HepG2 (cell line): Measurements from ENCODE around the gene RHBDD3. TPM values are rescaled to one million over a fixed set of nuclear protein-coding genes. Genes with fewer than 3 reads are reported as not detected.

Source experiments
- ASH2L ChIP-seq: fragments of 300-600, 200-600 bp; sonication (generic); IDR thresholded peaks from 2 replicates; pipeline ENCODE4 v1.7.0; 2017; ENCODE audit warnings: low read depth, mild to moderate bottlenecking, moderate library complexity, mixed read lengths, low read length; ENCODE audit not compliant: insufficient read length
- HMG20B ChIP-seq: conservative IDR thresholded peaks from 2 replicates; pipeline ENCODE4 v1.6.1; 2016; ENCODE audit warnings: missing genetic modification reagents, missing compliant biosample characterization
- IKZF4 ChIP-seq: sonication (generic); formaldehyde crosslinking; IDR thresholded peaks from 2 replicates; pipeline ENCODE4 v1.5.1; 2020; ENCODE audit warnings: borderline replicate concordance, mild to moderate bottlenecking, low read depth, missing genetic modification reagents; ENCODE audit errors: not compliant biosample characterization
- KLF6 ChIP-seq: IDR thresholded peaks from 2 replicates; pipeline ENCODE4 v1.8.0; 2016; ENCODE audit warnings: missing biosample characterization, missing genetic modification reagents
- PHF8 ChIP-seq: sonication (generic); formaldehyde crosslinking; IDR thresholded peaks from 2 replicates; pipeline ENCODE4 v1.5.0; 2020; ENCODE audit warnings: missing genetic modification reagents
- REL ChIP-seq: sonication (generic); formaldehyde crosslinking; conservative IDR thresholded peaks from 2 replicates; pipeline ENCODE4 v1.8.0; 2022; ENCODE audit warnings: mild to moderate bottlenecking, missing genetic modification reagents, moderate library complexity
- SOX5 ChIP-seq: IDR thresholded peaks from 2 replicates; pipeline ENCODE4 v1.6.1; 2016; ENCODE audit warnings: borderline replicate concordance
- ZBTB7A ChIP-seq: sonication (generic); formaldehyde crosslinking; IDR thresholded peaks from 2 replicates; pipeline ENCODE4 v1.8.0; 2022; ENCODE audit warnings: mild to moderate bottlenecking, missing genetic modification reagents
- ZNF615 ChIP-seq: sonication (generic); formaldehyde crosslinking; IDR thresholded peaks from 2 replicates; pipeline ENCODE4 v1.5.0; 2020; ENCODE audit warnings: mild to moderate bottlenecking, missing genetic modification reagents, borderline replicate concordance
- ZNF747 ChIP-seq: sonication (generic); formaldehyde crosslinking; IDR thresholded peaks from 2 replicates; pipeline ENCODE4 v1.8.1; 2023; ENCODE audit warnings: missing genetic modification reagents, mild to moderate bottlenecking, borderline replicate concordance
- ZSCAN31 ChIP-seq: sonication (generic); formaldehyde crosslinking; IDR thresholded peaks from 2 replicates; pipeline ENCODE4 v1.5.0; 2020; ENCODE audit warnings: low read depth, mild to moderate bottlenecking, missing genetic modification reagents
- polyA plus RNA-seq, 8 experiments: library from polyadenylated mRNA; depleted of rRNA in 3 of 8; stranded (reverse) in 7 of 8; unstranded in 1 of 8; fragments of >200 nt; fragmentation: Illumina TruSeq in 4 of 8; extraction: Trizol in 4 of 8; gene quantifications; 2 replicates each; pipeline versions ENCODE4 v1.2.1 to v1.2.3, GENCODE V29; 2011 to 2016; ENCODE audit warnings: low read depth in 4 of 8, missing spikeins in 1 of 8, mixed read lengths in 1 of 8; ENCODE audit not compliant: insufficient read depth in 1 of 8
- total RNA-seq, 5 experiments: library from RNA; depleted of rRNA; stranded (reverse); fragments of >200 nt; fragmentation: Illumina TruSeq; extraction: Trizol; gene quantifications; 2 replicates each; pipeline ENCODE4 v1.2.3, GENCODE V29; 2016; ENCODE audit warnings: low read depth in 1 of 5
- TF ChIP-seq, protein P1 (sequence below): sonication (generic); formaldehyde crosslinking; IDR thresholded peaks from 2 replicates; pipeline ENCODE4 v1.4.0; 2020; ENCODE audit warnings: missing genetic modification reagents
- TF ChIP-seq, protein P2 (sequence below): IDR thresholded peaks from 2 replicates; pipeline ENCODE4 v1.6.1; 2012; ENCODE audit warnings: inconsistent platforms
- TF ChIP-seq, protein P3 (sequence below): sonication (generic); formaldehyde crosslinking; IDR thresholded peaks from 2 replicates; pipeline ENCODE4 v1.4.0; 2020; ENCODE audit warnings: missing genetic modification reagents
- TF ChIP-seq, protein P4 (sequence below): sonication (generic); formaldehyde crosslinking; conservative IDR thresholded peaks from 2 replicates; pipeline ENCODE4 v1.8.1; 2023; ENCODE audit warnings: missing genetic modification reagents
- TF ChIP-seq, protein P5 (sequence below): sonication (generic); formaldehyde crosslinking; IDR thresholded peaks from 2 replicates; pipeline ENCODE4 v1.5.1; 2020; ENCODE audit warnings: missing genetic modification reagents, mild to moderate bottlenecking, borderline replicate concordance
- TF ChIP-seq, protein P6 (sequence below): sonication (generic); formaldehyde crosslinking; IDR thresholded peaks from 2 replicates; pipeline ENCODE4 v1.5.0; 2020; ENCODE audit warnings: mild to moderate bottlenecking, missing genetic modification reagents

The RHBDD3 gene
- total and polyA plus RNA-seq, 2 of the 13 experiments (the other 11 are each of a cell fraction or from before 2014, with no cell fraction given) = 12.1 to 26.7 TPM

DNA sequence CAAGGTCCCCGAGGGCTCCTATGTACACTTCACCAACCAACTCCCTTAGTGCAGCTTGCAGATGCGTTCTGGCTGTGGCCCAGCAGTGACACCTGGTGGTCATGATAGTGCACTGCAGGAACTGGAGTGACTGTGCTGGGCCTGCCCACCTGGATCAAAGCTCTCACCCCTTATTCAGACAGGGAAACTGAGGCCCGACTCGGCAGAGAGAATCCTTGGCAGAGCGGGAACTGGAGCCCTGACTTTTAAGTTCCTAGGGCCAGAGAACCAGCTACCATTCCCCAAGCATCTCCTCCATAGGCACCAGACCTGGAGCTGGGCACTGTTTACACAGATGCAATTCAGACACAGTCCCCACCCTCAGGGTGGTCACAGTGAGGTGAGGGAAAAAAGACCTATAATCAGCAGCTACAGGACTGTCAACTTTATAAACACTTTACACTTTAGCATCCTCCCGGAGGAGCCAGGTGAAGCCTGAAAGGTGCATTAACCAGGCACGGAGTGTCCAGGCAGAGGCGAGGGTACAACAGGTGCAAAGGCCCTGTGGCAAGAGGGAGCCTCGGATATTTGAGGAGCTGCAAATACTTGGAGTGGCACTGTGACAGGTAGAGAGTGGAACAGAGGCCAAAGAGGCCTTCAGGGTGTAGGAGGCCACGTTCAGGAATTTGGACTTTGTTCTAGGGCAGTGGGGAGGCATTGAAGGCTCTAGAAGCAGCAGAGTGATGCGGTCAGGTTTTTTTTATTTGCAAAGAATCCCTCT, 22.0 kb downstream of the RHBDD3 start (continued):
- TF ChIP-seq, protein P1, sequence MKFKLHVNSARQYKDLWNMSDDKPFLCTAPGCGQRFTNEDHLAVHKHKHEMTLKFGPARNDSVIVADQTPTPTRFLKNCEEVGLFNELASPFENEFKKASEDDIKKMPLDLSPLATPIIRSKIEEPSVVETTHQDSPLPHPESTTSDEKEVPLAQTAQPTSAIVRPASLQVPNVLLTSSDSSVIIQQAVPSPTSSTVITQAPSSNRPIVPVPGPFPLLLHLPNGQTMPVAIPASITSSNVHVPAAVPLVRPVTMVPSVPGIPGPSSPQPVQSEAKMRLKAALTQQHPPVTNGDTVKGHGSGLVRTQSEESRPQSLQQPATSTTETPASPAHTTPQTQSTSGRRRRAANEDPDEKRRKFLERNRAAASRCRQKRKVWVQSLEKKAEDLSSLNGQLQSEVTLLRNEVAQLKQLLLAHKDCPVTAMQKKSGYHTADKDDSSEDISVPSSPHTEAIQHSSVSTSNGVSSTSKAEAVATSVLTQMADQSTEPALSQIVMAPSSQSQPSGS (CRISPR knock-in tag) = 0 out of 2 replicates have a peak, but pooled peaks have one; percentile 25
- TF ChIP-seq REL = no peak
- TF ChIP-seq, protein P2, sequence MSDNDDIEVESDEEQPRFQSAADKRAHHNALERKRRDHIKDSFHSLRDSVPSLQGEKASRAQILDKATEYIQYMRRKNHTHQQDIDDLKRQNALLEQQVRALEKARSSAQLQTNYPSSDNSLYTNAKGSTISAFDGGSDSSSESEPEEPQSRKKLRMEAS = peak; percentile 51; the same call in 1 of the 2 replicates
- TF ChIP-seq, protein P3, sequence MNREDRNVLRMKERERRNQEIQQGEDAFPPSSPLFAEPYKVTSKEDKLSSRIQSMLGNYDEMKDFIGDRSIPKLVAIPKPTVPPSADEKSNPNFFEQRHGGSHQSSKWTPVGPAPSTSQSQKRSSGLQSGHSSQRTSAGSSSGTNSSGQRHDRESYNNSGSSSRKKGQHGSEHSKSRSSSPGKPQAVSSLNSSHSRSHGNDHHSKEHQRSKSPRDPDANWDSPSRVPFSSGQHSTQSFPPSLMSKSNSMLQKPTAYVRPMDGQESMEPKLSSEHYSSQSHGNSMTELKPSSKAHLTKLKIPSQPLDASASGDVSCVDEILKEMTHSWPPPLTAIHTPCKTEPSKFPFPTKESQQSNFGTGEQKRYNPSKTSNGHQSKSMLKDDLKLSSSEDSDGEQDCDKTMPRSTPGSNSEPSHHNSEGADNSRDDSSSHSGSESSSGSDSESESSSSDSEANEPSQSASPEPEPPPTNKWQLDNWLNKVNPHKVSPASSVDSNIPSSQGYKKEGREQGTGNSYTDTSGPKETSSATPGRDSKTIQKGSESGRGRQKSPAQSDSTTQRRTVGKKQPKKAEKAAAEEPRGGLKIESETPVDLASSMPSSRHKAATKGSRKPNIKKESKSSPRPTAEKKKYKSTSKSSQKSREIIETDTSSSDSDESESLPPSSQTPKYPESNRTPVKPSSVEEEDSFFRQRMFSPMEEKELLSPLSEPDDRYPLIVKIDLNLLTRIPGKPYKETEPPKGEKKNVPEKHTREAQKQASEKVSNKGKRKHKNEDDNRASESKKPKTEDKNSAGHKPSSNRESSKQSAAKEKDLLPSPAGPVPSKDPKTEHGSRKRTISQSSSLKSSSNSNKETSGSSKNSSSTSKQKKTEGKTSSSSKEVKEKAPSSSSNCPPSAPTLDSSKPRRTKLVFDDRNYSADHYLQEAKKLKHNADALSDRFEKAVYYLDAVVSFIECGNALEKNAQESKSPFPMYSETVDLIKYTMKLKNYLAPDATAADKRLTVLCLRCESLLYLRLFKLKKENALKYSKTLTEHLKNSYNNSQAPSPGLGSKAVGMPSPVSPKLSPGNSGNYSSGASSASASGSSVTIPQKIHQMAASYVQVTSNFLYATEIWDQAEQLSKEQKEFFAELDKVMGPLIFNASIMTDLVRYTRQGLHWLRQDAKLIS (CRISPR knock-in tag) = no peak
- no peak for TF ChIP-seq SOX5 (CRISPR knock-in tag)
- TF ChIP-seq, protein P4, sequence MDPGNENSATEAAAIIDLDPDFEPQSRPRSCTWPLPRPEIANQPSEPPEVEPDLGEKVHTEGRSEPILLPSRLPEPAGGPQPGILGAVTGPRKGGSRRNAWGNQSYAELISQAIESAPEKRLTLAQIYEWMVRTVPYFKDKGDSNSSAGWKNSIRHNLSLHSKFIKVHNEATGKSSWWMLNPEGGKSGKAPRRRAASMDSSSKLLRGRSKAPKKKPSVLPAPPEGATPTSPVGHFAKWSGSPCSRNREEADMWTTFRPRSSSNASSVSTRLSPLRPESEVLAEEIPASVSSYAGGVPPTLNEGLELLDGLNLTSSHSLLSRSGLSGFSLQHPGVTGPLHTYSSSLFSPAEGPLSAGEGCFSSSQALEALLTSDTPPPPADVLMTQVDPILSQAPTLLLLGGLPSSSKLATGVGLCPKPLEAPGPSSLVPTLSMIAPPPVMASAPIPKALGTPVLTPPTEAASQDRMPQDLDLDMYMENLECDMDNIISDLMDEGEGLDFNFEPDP (CRISPR knock-in tag) = no peak
- TF ChIP-seq KLF6 (CRISPR knock-in tag) = no peak
- TF ChIP-seq ZSCAN31 (CRISPR knock-in tag) = no peak
- 0 out of 2 replicates have a peak, but pooled peaks have one; percentile 22 for TF ChIP-seq PHF8
- TF ChIP-seq ZNF747 = no peak
- TF ChIP-seq IKZF4 (CRISPR knock-in tag) = no peak
- no peak for TF ChIP-seq ZBTB7A (CRISPR knock-in tag)
- TF ChIP-seq, protein P5, sequence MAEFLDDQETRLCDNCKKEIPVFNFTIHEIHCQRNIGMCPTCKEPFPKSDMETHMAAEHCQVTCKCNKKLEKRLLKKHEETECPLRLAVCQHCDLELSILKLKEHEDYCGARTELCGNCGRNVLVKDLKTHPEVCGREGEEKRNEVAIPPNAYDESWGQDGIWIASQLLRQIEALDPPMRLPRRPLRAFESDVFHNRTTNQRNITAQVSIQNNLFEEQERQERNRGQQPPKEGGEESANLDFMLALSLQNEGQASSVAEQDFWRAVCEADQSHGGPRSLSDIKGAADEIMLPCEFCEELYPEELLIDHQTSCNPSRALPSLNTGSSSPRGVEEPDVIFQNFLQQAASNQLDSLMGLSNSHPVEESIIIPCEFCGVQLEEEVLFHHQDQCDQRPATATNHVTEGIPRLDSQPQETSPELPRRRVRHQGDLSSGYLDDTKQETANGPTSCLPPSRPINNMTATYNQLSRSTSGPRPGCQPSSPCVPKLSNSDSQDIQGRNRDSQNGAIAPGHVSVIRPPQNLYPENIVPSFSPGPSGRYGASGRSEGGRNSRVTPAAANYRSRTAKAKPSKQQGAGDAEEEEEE = no peak
- TF ChIP-seq ZNF615 = no peak
- TF ChIP-seq, protein P6, sequence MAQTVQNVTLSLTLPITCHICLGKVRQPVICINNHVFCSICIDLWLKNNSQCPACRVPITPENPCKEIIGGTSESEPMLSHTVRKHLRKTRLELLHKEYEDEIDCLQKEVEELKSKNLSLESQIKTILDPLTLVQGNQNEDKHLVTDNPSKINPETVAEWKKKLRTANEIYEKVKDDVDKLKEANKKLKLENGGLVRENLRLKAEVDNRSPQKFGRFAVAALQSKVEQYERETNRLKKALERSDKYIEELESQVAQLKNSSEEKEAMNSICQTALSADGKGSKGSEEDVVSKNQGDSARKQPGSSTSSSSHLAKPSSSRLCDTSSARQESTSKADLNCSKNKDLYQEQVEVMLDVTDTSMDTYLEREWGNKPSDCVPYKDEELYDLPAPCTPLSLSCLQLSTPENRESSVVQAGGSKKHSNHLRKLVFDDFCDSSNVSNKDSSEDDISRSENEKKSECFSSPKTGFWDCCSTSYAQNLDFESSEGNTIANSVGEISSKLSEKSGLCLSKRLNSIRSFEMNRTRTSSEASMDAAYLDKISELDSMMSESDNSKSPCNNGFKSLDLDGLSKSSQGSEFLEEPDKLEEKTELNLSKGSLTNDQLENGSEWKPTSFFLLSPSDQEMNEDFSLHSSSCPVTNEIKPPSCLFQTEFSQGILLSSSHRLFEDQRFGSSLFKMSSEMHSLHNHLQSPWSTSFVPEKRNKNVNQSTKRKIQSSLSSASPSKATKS (CRISPR knock-in tag) = 0 out of 2 replicates have a peak, but pooled peaks have one; percentile 33
- TF ChIP-seq ASH2L = peak; percentile 53
- no peak for TF ChIP-seq HMG20B (CRISPR knock-in tag)
